Spleen (tissue), 13 donors: Measurements from ENCODE around the gene LRP2BP. TPM values are rescaled to one million over a fixed set of nuclear protein-coding genes. Genes with fewer than 3 reads are reported as not detected.
A peak's percentile ranks its signal among the peaks of the same experiment; 100 is the strongest.

ENCODE experiments used
- DNase-seq: peaks from one replicate; pipeline ENCODE4 v3.0.0-alpha.2; 2020
- H3K27ac ChIP-seq, 8 donors: fragments of 200-600 bp; sonication (generic) in 7 of 8; 1 replicate in 4 of 8; 2 replicates in 4 of 8; pipeline versions ENCODE4 v1.5.0 to v1.8.0; 2016 to 2021; ENCODE audit warnings: inconsistent platforms in 4 of 8, mild to moderate bottlenecking in 4 of 8, moderate library complexity in 1 of 8
- H3K27me3 ChIP-seq, 7 donors: fragments of 200-600 bp; sonication (generic) in 6 of 7; replicated peaks in 1 of 7; 1 replicate in 4 of 7; 2 replicates in 3 of 7; pipeline versions ENCODE4 v1.5.0 to v1.8.0; 2016 to 2021; ENCODE audit warnings: inconsistent platforms in 3 of 7, mild to moderate bottlenecking in 1 of 7
- H3K36me3 ChIP-seq, 6 donors: fragments of 200-600 bp; sonication (generic) in 5 of 6; 1 replicate in 4 of 6; 2 replicates in 2 of 6; pipeline versions ENCODE4 v1.5.0 to v1.8.0; 2016 to 2021; ENCODE audit warnings: inconsistent platforms in 2 of 6
- H3K4me1 ChIP-seq, 6 donors: fragments of 200-600 bp; sonication (generic) in 5 of 6; 1 replicate in 3 of 6; 2 replicates in 3 of 6; pipeline versions ENCODE4 v1.5.0 to v1.8.0; 2016 to 2021; ENCODE audit warnings: inconsistent platforms in 3 of 6
- H3K4me3 ChIP-seq, 8 donors: fragments of 200-600 bp; sonication (generic) in 7 of 8; 1 replicate in 4 of 8; 2 replicates in 4 of 8; pipeline versions ENCODE4 v1.5.0 to v1.8.0; 2016 to 2021; ENCODE audit warnings: inconsistent platforms in 4 of 8, mild to moderate bottlenecking in 4 of 8, moderate library complexity in 2 of 8
- H3K9me3 ChIP-seq, 8 donors: fragments of 200-600 bp; sonication (generic) in 7 of 8; 1 replicate in 4 of 8; 2 replicates in 4 of 8; pipeline versions ENCODE4 v1.5.0 to v1.8.0; 2016 to 2021; ENCODE audit warnings: inconsistent platforms in 4 of 8
- CTCF ChIP-seq, 11 experiments: fragments of 200-600 bp in 7 of 11; fragments of 450-650 bp in 4 of 11; sonication (generic) in 4 of 11; IDR thresholded peaks in 8 of 11; conservative IDR thresholded peaks in 3 of 11; 1 replicate in 7 of 11; 2 replicates in 4 of 11; pipeline versions ENCODE4 v1.4.0 to v1.8.0; 2016 to 2021; ENCODE audit warnings: antibody characterized with exemption in 11 of 11, inconsistent platforms in 4 of 11, mild to moderate bottlenecking in 1 of 11
- POLR2A ChIP-seq, 3 donors: fragments of 450-650 bp; IDR thresholded peaks; one replicate each; pipeline ENCODE4 v1.5.1; 2017; ENCODE audit warnings: antibody characterized with exemption in 3 of 3, mild to moderate bottlenecking in 1 of 3
- POLR2AphosphoS5 ChIP-seq, 3 donors: sonication (generic); formaldehyde crosslinking; IDR thresholded peaks; one replicate each; pipeline ENCODE4 v1.5.1; 2017; ENCODE audit warnings: antibody characterized with exemption in 3 of 3
- WGBS, 5 donors: extraction: QIAGEN DNeasy Blood & Tissue Kit in 3 of 5; methylation state at CpG; one replicate each; pipeline versions ENCODE4 v1.1.5 to v1.1.7; 2013 to 2018; 5-methylcytosine and 5-hydroxymethylcytosine counted together
- intact Hi-C: fragments of 100-400 bp; cut with DNase I; formaldehyde crosslinking; loops from one replicate; pipeline ENCODE4 v1.15.0; 2023; ENCODE audit warnings: low total_unique reads
- long read RNA-seq, 2 donors: transcript quantifications; one replicate each; lab custom pipeline, GENCODE V29; 2026
- polyA plus RNA-seq, 3 donors: library from polyadenylated mRNA; stranded (reverse); fragments of 200-250 nt; gene quantifications; one replicate each; pipeline ENCODE4 v1.2.1, GENCODE V29; 2013
- total RNA-seq, 7 donors: library from RNA; depleted of rRNA in 3 of 7; stranded (reverse); fragments of >200 nt in 3 of 7; fragmentation: NEBNext Ultra II Directional in 4 of 7; extraction: Animal tissue kit (Norgen Biotek cat#: 25700) in 4 of 7; gene quantifications; one replicate each; pipeline versions ENCODE4 v1.1.0 to v1.2.1, GENCODE V29; 2016 to 2021
- donor health status: healthy with polysubstance abuse.
- donor health status: DM: no; HTN: no; CAD: no; lungs with moderate emphysema.
- donor health status: DM: no; HTN: no; CAD: no.
- donor health status: Bipolar disorder and iron deficiency.
- donor health status: healthy.
- donor health status: DM: no; HTN: no; CAD: no.
- donor health status: DM: yes; HTN: yes; CAD: no.

Gene LRP2BP
- total RNA-seq (1 to 10 TPM in 5 of 7 donors, under 1 TPM in 2; 0.47 to 2.4 (median 1.2) TPM), polyA plus RNA-seq (under 1 TPM; 0.17 to 0.48 (median 0.29) TPM)
- long read RNA-seq, donor 1, partial matches to known transcripts: 0 of 1 reads
- long read RNA-seq, donor 1, other reads (novel, unspliced or antisense): 0 of 1 reads
- long read RNA-seq, donor 2: 0 reads

- TF ChIP-seq CTCF (IDR thresholded peaks at IDR 0.05 in 8 of 11, conservative IDR thresholded peaks at IDR 0.05 in 3 of 11) (no peak), POLR2A (IDR thresholded peaks at IDR 0.05) (peak in 1 of 3 donors; percentile 15)
- intact Hi-C loops: no loop called here
- DNase-seq: no peak
These were observed at the start of gene LRP2BP for GRCh38 chr4:185395238-185395955. Gene LRP2BP (minus strand): TSS chr4:185395924. CDS start chr4:185378186, 17,738 bp downstream.

GRCh38 chr4:185445209-185445608 lies 49.5 kb upstream of the LRP2BP start:
- TF ChIP-seq CTCF (IDR thresholded peaks at IDR 0.05 in 8 of 11, conservative IDR thresholded peaks at IDR 0.05 in 3 of 11): no peak
- no peak for TF ChIP-seq POLR2AphosphoS5 (IDR thresholded peaks at IDR 0.05)
- no peak for TF ChIP-seq POLR2A (IDR thresholded peaks at IDR 0.05)

More at GRCh38 chr4:185395238-185395955, at the start of gene LRP2BP:
- 2 to 6% (median 4%) methylated on average over 12 of the region's 12 CpGs for WGBS, 5 donors
- Histone ChIP-seq H3K27ac (peak within 1 kb of the TSS; percentile 95 to 100 (median 99)), H3K36me3 (peaks cover 0 to 19% (median 10%) of the 10 kb centered on the region in 6 donors), H3K27me3 (no peaks in the 10 kb centered on the region), H3K4me1 (peaks cover 6 to 57% (median 31%) of the 10 kb centered on the region in 6 donors), H3K4me3 (peak within 1 kb of the TSS; percentile 54 to 83 (median 80)), H3K9me3 (no peaks in the 10 kb centered on the region)

GRCh38 chr4:185441479-185441878 lies 45.8 kb upstream of the LRP2BP start:
- no peaks in the 10 kb centered on the region for H3K9me3 ChIP-seq
- intact Hi-C loops: no loop called here
- H3K4me1 ChIP-seq: no peaks in the 10 kb centered on the region
- H3K4me3 ChIP-seq: no peak overlapping the region
- H3K27me3 ChIP-seq: peaks cover 0 to 6% (median 0%) of the 10 kb centered on the region in 7 donors
- no peak overlapping the region for H3K27ac ChIP-seq
- WGBS, 5 donors: 86 to 96% (median 95%) methylated on average over 2 of the region's 2 CpGs
- no peaks in the 10 kb centered on the region for H3K36me3 ChIP-seq
- DNase-seq: no peak
- TF ChIP-seq POLR2AphosphoS5 (IDR thresholded peaks at IDR 0.05) (no peak), CTCF (IDR thresholded peaks at IDR 0.05 in 8 of 11, conservative IDR thresholded peaks at IDR 0.05 in 3 of 11) (no peak), POLR2A (IDR thresholded peaks at IDR 0.05) (no peak)

More at GRCh38 chr4:185445209-185445608, 49.5 kb upstream of the LRP2BP start:
- Histone ChIP-seq H3K9me3 (no peaks in the 10 kb centered on the region), H3K4me1 (no peaks in the 10 kb centered on the region), H3K27me3 (peaks cover 0 to 5% (median 0%) of the 10 kb centered on the region in 7 donors), H3K4me3 (no peak overlapping the region), H3K27ac (no peak overlapping the region), H3K36me3 (no peaks in the 10 kb centered on the region)
- WGBS, 5 donors: 80 to 93% (median 88%) methylated on average over 2 of the region's 2 CpGs
- intact Hi-C loops: no loop called here
- no peak for DNase-seq

- intact Hi-C loops: no loop called here
- H3K27me3 ChIP-seq: peaks cover 0 to 9% (median 0%) of the 10 kb centered on the region in 7 donors
- H3K4me3 ChIP-seq: no peak overlapping the region
- DNase-seq: no peak
- no peak overlapping the region for H3K27ac ChIP-seq
- H3K36me3 ChIP-seq: no peaks in the 10 kb centered on the region
- no peaks in the 10 kb centered on the region for H3K4me1 ChIP-seq
- TF ChIP-seq POLR2AphosphoS5 (IDR thresholded peaks at IDR 0.05) (no peak), POLR2A (IDR thresholded peaks at IDR 0.05) (no peak), CTCF (IDR thresholded peaks at IDR 0.05 in 8 of 11, conservative IDR thresholded peaks at IDR 0.05 in 3 of 11) (no peak)
- no peaks in the 10 kb centered on the region for H3K9me3 ChIP-seq
These were observed 42.1 kb upstream of the LRP2BP start for GRCh38 chr4:185437809-185438208.
